GM12878 (cell line): ENCODE measurements around the gene GHITM. TPM values are rescaled to one million over a fixed set of nuclear protein-coding genes. Genes with fewer than 3 reads are reported as not detected.
"Not testable (repeated sequence)": the region's sequence is repeated elsewhere in the genome, so short reads cannot be mapped to it uniquely, and the experiment has no call there.

ENCODE experiments used
- ATAC-seq: fragments of 200-7000 bp; cut with Tn5 transposase; 3 replicates; pipeline ENCODE4 v1.9.1; 2020; ENCODE audit warnings: mild to moderate bottlenecking, moderate library complexity
- BruUV-seq: library from RNA; stranded (reverse); fragments of 400-500 nt; replicated peaks from 2 replicates; lab custom pipeline; 2021; lab: Mats Ljungman, UMichigan
- CTCF ChIA-PET: fragments of 300-600 bp; sonication (Branson Sonifier 250); formaldehyde crosslinking; extraction: SDS; loops from one replicate; lab custom pipeline; 2021; ENCODE audit warnings: inconsistent platforms; lab: Yijun Ruan, JAX
- POLR2A ChIA-PET: fragments of 350-600 bp; formaldehyde crosslinking; extraction: SDS; loops from one replicate; lab custom pipeline; 2021; ENCODE audit warnings: inconsistent platforms; lab: Charles Lee
- RAD21 ChIA-PET: fragments of 300-600 bp; sonication (Branson Sonifier 250); formaldehyde crosslinking; loops from one replicate; lab custom pipeline; 2023; ENCODE audit warnings: antibody characterized with exemption; ENCODE audit not compliant: unreplicated experiment; lab: Charles Lee
- SMC1A ChIA-PET: fragments of 300-600 bp; sonication (Branson Sonifier 250); formaldehyde crosslinking; loops from one replicate; lab custom pipeline; 2023; ENCODE audit not compliant: unreplicated experiment, uncharacterized antibody; lab: Charles Lee
- DNase-seq: peaks from one replicate; pipeline ENCODE4 v3.0.0-alpha.2; 2011; ENCODE audit warnings: low read depth, low spot score
- FAIRE-seq: peaks from 3 replicates; lab custom pipeline; 2011; peaks lifted over from hg19 to GRCh38; lab: Jason Lieb, UNC
- H2AFZ ChIP-seq: 2 replicates; pipeline ENCODE4 v1.6.0; 2011; ENCODE audit warnings: low read depth, low read length, control low read depth; ENCODE audit not compliant: control insufficient read depth
- H3K27ac ChIP-seq: 2 replicates; pipeline ENCODE4 v1.5.1; 2011; ENCODE audit warnings: control low read depth; ENCODE audit not compliant: control insufficient read depth, insufficient read depth
- H3K27me3 ChIP-seq, 2 experiments: replicated peaks in 1 of 2; 2 replicates each; pipeline versions ENCODE4 v1.6.0 to v1.6.1; 2011; ENCODE audit warnings: low read length in 1 of 2; ENCODE audit not compliant: control insufficient read depth in 2 of 2, insufficient read depth in 2 of 2
- H3K36me3 ChIP-seq, 2 experiments: 2 replicates each; pipeline ENCODE4 v1.5.1; 2011; ENCODE audit warnings: low read length in 1 of 2; ENCODE audit not compliant: control insufficient read depth in 2 of 2, insufficient read depth in 2 of 2
- H3K4me1 ChIP-seq: 2 replicates; pipeline ENCODE4 v1.6.1; 2011; ENCODE audit warnings: mild to moderate bottlenecking, low read length, moderate library complexity, mixed read lengths; ENCODE audit not compliant: control insufficient read depth, insufficient read depth
- H3K4me2 ChIP-seq: 2 replicates; pipeline ENCODE4 v1.6.0; 2011; ENCODE audit warnings: control low read depth; ENCODE audit not compliant: control insufficient read depth, insufficient read depth
- H3K4me3 ChIP-seq: fragments of 200-600 bp; sonication (generic); 2 replicates; pipeline ENCODE4 v1.5.1; 2016
- H3K79me2 ChIP-seq: 2 replicates; pipeline ENCODE4 v1.6.0; 2011; ENCODE audit warnings: low read length; ENCODE audit not compliant: control insufficient read depth, insufficient read depth
- H3K9ac ChIP-seq: 2 replicates; pipeline ENCODE4 v1.8.0; 2011; ENCODE audit warnings: low read length, control low read depth, mixed read lengths; ENCODE audit not compliant: control insufficient read depth, insufficient read depth
- H3K9me3 ChIP-seq: replicated peaks from 3 replicates; pipeline ENCODE4 v1.5.1; 2011; ENCODE audit warnings: mild to moderate bottlenecking, low read length; ENCODE audit not compliant: control insufficient read depth, insufficient read depth
- H4K20me1 ChIP-seq: 2 replicates; pipeline ENCODE4 v1.6.0; 2011; ENCODE audit not compliant: control insufficient read depth, insufficient read depth
- BHLHE40 ChIP-seq, 2 experiments: fragments of 450-650 bp in 1 of 2; IDR thresholded peaks; 2 replicates each; pipeline ENCODE4 v1.6.1; 2011 to 2017; ENCODE audit warnings: low read depth in 2 of 2, borderline replicate concordance in 1 of 2, improper control_type of control experiment in 1 of 2, low read length in 1 of 2, mild to moderate bottlenecking in 1 of 2
- CBX5 ChIP-seq: sonication (generic); IDR thresholded peaks from 2 replicates; pipeline ENCODE4 v1.6.1; 2016; ENCODE audit warnings: low read depth, moderate library complexity, mild to moderate bottlenecking, inconsistent platforms
- CREM ChIP-seq: IDR thresholded peaks from 2 replicates; pipeline ENCODE4 v1.6.1; 2014; ENCODE audit warnings: antibody characterized with exemption, low read depth
- IKZF2 ChIP-seq, 2 experiments: fragments of 450-650 bp; IDR thresholded peaks; 2 replicates each; pipeline ENCODE4 v1.6.1; 2017; ENCODE audit warnings: mild to moderate bottlenecking in 2 of 2, moderate library complexity in 2 of 2
- MEF2A ChIP-seq: IDR thresholded peaks from 2 replicates; pipeline ENCODE4 v1.6.1; 2011; ENCODE audit warnings: low read depth, mild to moderate bottlenecking, low read length, moderate library complexity; ENCODE audit not compliant: insufficient read depth
- MTA2 ChIP-seq: fragments of 450-650 bp; IDR thresholded peaks from 2 replicates; pipeline ENCODE4 v1.6.1; 2016; ENCODE audit warnings: low read depth, mild to moderate bottlenecking, moderate library complexity
- MTA3 ChIP-seq: IDR thresholded peaks from 2 replicates; pipeline ENCODE4 v1.6.1; 2012; ENCODE audit warnings: low read length, inconsistent platforms, borderline replicate concordance
- PML ChIP-seq: IDR thresholded peaks from 2 replicates; pipeline ENCODE4 v1.6.1; 2012; ENCODE audit warnings: low read length, inconsistent platforms
- POLR2AphosphoS5 ChIP-seq: IDR thresholded peaks from 2 replicates; pipeline ENCODE4 v1.6.1; 2011; ENCODE audit warnings: mild to moderate bottlenecking, low read length, inconsistent platforms
- POU2F2 ChIP-seq: IDR thresholded peaks from 3 replicates; pipeline ENCODE4 v1.6.1; 2011; ENCODE audit warnings: low read depth, mild to moderate bottlenecking, low read length, borderline replicate concordance
- SPI1 ChIP-seq: IDR thresholded peaks from 2 replicates; pipeline ENCODE4 v1.6.1; 2011; ENCODE audit warnings: low read depth, mild to moderate bottlenecking, low read length, moderate library complexity, borderline replicate concordance; ENCODE audit not compliant: insufficient read depth
- TARDBP ChIP-seq: IDR thresholded peaks from 2 replicates; pipeline ENCODE4 v1.6.1; 2016; ENCODE audit warnings: borderline replicate concordance
- YY1 ChIP-seq: IDR thresholded peaks from 2 replicates; pipeline ENCODE4 v1.6.1; 2011; ENCODE audit warnings: low read depth, mild to moderate bottlenecking, low read length
- ZBED1 ChIP-seq: IDR thresholded peaks from 2 replicates; pipeline ENCODE4 v1.6.1; 2016; ENCODE audit warnings: borderline replicate concordance
- WGBS: methylation state at CpG from one replicate; pipeline ENCODE4 v1.1.6; 2016; ENCODE audit warnings: low lambda C conversion rate; ENCODE audit not compliant: insufficient replicate concordance, insufficient coverage; ENCODE audit errors: missing lambda C conversion rate; 5-methylcytosine and 5-hydroxymethylcytosine counted together
- in situ Hi-C: fragments of 300-500 bp; cut with MboI; formaldehyde crosslinking; loops from 9 replicates; pipeline ENCODE4 v1.14.3; 2018; ENCODE audit warnings: mixed read lengths
- intact Hi-C: fragments of 100-400 bp; cut with micrococcal nuclease; formaldehyde crosslinking; loops from one replicate; pipeline ENCODE4 v1.14.2; 2022; ENCODE audit not compliant: unreplicated experiment
- polyA plus RNA-seq, 11 experiments: library from polyadenylated mRNA; depleted of rRNA in 4 of 11; unstranded in 6 of 11; stranded (reverse) in 5 of 11; fragments of >200 nt; fragmentation: Nextera tagmentation in 4 of 11; fragmentation: Illumina TruSeq in 1 of 11; extraction: Ambion mirVana in 4 of 11; extraction: Trizol in 1 of 11; gene quantifications; 1 replicate in 1 of 11; 2 replicates in 10 of 11; pipeline versions ENCODE4 v1.2.1 to v1.2.3, GENCODE V29; 2011 to 2016; ENCODE audit warnings: inconsistent platforms in 2 of 11, missing spikeins in 2 of 11, low read depth in 1 of 11
- total RNA-seq, 4 experiments: library from RNA; depleted of rRNA in 3 of 4; stranded (reverse); fragments of >200 nt in 3 of 4; fragmentation: Illumina TruSeq in 1 of 4; extraction: Trizol in 1 of 4; gene quantifications; 2 replicates each; pipeline versions ENCODE4 v1.2.1 to v1.2.3, GENCODE V29; 2013 to 2021
- TF ChIP-seq, protein P1 (sequence below): IDR thresholded peaks from 2 replicates; pipeline ENCODE4 v1.6.1; 2012; ENCODE audit warnings: low read length, inconsistent platforms
- TF ChIP-seq, protein P2 (sequence below): fragments of 450-650 bp; IDR thresholded peaks from 2 replicates; pipeline ENCODE4 v1.6.1; 2016; ENCODE audit warnings: mild to moderate bottlenecking
- TF ChIP-seq, protein P3 (sequence below): IDR thresholded peaks from 2 replicates; pipeline ENCODE4 v1.6.1; 2011; ENCODE audit warnings: mild to moderate bottlenecking, low read depth, low read length, moderate library complexity; ENCODE audit not compliant: insufficient replicate concordance

The GHITM gene
- total and polyA plus RNA-seq, 10 of the 15 experiments (the other 5 are each of a cell fraction or from before 2014, with no cell fraction given), result 120 to 501 (median 209) TPM

DNA sequence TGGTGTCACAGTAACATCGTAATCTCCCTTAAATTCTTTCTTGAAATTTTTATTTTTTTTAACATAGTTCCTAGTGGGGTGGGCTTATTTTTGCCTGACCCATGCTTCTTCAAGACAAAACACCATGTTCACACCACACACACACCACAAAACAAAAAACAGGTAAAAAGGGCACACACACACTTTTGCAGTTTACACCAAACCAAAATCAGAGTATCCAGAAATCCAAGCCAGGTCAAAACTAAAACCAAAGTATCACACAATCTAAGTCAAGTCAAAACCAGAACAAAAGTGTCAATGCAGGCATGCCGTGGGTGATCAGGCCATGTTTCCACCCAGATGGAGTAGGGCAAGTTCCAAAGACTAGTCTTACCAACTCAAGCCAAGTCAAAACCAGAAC is 31.9 kb downstream of the GHITM start (continued):
- TF ChIP-seq, protein P1, sequence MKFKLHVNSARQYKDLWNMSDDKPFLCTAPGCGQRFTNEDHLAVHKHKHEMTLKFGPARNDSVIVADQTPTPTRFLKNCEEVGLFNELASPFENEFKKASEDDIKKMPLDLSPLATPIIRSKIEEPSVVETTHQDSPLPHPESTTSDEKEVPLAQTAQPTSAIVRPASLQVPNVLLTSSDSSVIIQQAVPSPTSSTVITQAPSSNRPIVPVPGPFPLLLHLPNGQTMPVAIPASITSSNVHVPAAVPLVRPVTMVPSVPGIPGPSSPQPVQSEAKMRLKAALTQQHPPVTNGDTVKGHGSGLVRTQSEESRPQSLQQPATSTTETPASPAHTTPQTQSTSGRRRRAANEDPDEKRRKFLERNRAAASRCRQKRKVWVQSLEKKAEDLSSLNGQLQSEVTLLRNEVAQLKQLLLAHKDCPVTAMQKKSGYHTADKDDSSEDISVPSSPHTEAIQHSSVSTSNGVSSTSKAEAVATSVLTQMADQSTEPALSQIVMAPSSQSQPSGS, result 0 out of 2 replicates have a peak, but pooled peaks have one; percentile 15

DNA sequence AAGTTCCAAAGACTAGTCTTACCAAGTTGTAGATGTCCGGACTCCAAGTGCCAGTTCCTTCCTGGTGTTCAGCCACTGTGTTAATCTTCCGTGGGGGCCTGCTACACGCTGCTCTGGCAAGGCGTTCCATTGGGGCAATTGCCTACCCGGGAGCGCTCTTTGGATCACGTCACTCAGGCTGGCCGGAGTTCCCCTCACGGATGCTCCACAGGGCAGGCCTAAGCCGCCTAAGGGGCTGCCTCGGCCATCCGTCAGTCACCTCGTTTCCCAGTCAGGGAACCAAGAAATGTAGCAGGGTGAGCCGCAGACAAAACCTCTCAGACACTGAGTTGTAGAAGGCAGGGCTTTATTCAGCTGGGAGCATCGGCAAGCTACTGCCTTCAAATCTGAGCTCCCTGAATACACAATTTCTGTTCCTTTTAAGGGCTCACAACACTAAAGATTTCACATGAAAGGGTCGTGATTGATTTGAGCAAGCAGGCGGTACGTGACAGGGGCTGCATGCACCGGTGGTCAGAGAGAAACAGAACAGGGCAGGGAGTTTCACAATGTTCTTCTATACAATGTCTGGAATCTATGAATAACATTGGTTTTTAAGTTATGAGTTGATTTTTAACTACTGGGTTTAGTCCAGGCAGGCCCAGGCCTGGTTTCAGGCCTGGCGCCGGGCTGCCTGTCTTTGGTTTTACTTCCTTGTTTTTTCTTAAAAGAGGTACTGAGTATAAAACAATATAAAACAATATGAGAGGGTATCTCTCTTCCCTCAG is 32.6 kb downstream of the GHITM start:
- peak; percentile 47 for ATAC-seq
- H3K4me1 ChIP-seq, result peaks cover 25% of the 10 kb centered on the region
- H3K36me3 ChIP-seq, BruUV-seq, in situ Hi-C loops, H4K20me1 ChIP-seq, H3K9me3 ChIP-seq, H3K27me3 ChIP-seq, FAIRE-seq: not testable (repeated sequence)
- CTCF ChIA-PET, result interaction anchor here (1.5 to 6.4 kb wide), 3 partner anchors 23 to 33 kb away, joined by 3 to 35 read pairs (median 3); partner anchors contain the start of gene GHITM
- RAD21 ChIA-PET, result interaction anchor here (0.6 kb wide), 1 partner anchor 24 kb away, joined by 3 read pairs; no protein-coding TSS in a partner anchor
- H3K4me2 ChIP-seq, result peak overlapping the region; percentile 86
- H3K9ac ChIP-seq, result peak overlapping the region; percentile 93
- SMC1A ChIA-PET, result interaction anchor here (3.6 kb wide), 1 partner anchor 24 kb away, joined by 15 read pairs; no protein-coding TSS in a partner anchor
- 1% methylated on average over 20 of the region's 21 CpGs for WGBS
- H3K27ac ChIP-seq, result peak overlapping the region; percentile 98
- intact Hi-C loops, result loop anchor here (5.0 to 10.0 kb wide), 2 partner anchors 160 to 1247 kb away; no protein-coding TSS in a partner anchor
- H2AFZ ChIP-seq, result peak overlapping the region; percentile 59
- H3K4me3 ChIP-seq, result peak overlapping the region; percentile 70
- peaks cover 44% of the 10 kb centered on the region for H3K79me2 ChIP-seq
- peak; percentile 76 for DNase-seq
- POLR2A ChIA-PET, result interaction anchor here (0.7 kb wide), 1 partner anchor 33 kb away, joined by 3 read pairs; the partner anchor contains the start of gene GHITM
- TF ChIP-seq, protein P2, sequence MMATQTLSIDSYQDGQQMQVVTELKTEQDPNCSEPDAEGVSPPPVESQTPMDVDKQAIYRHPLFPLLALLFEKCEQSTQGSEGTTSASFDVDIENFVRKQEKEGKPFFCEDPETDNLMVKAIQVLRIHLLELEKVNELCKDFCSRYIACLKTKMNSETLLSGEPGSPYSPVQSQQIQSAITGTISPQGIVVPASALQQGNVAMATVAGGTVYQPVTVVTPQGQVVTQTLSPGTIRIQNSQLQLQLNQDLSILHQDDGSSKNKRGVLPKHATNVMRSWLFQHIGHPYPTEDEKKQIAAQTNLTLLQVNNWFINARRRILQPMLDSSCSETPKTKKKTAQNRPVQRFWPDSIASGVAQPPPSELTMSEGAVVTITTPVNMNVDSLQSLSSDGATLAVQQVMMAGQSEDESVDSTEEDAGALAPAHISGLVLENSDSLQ, result peak; percentile 92
- peak; percentile 44; the same call in 1 of the 2 replicates for TF ChIP-seq MEF2A
- TF ChIP-seq MTA3, result peak; percentile 31; the same call in 1 of the 2 replicates
- TF ChIP-seq POU2F2, result peak; percentile 34; the same call in 1 of the 3 replicates
- 0 out of 2 replicates have a peak, but pooled peaks have one; percentile 38 for TF ChIP-seq CBX5
- TF ChIP-seq, protein P3, sequence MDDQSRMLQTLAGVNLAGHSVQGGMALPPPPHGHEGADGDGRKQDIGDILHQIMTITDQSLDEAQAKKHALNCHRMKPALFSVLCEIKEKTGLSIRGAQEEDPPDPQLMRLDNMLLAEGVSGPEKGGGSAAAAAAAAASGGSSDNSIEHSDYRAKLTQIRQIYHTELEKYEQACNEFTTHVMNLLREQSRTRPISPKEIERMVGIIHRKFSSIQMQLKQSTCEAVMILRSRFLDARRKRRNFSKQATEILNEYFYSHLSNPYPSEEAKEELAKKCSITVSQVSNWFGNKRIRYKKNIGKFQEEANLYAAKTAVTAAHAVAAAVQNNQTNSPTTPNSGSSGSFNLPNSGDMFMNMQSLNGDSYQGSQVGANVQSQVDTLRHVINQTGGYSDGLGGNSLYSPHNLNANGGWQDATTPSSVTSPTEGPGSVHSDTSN, result peak; percentile 75
- TF ChIP-seq TARDBP, result peak; percentile 34; the same call in 1 of the 2 replicates
- TF ChIP-seq MTA2, result peak; percentile 56; the same call in 1 of the 2 replicates
- peak; percentile 69; the same call in 1 of the 2 replicates for TF ChIP-seq PML
- peak in 1 of 2 experiments; percentile 38; a peak in 1 of 4 replicates for TF ChIP-seq BHLHE40 (IDR thresholded peaks at IDR 0.05; ENCODE audit: borderline replicate concordance in 1 of 2, low read depth in 2 of 2, low read length in 1 of 2)
- peak; percentile 50; the same call in 1 of the 2 replicates for TF ChIP-seq CREM
- TF ChIP-seq ZBED1, result peak; percentile 69
- peak; percentile 82 for TF ChIP-seq POLR2AphosphoS5
- TF ChIP-seq IKZF2 (IDR thresholded peaks at IDR 0.05), result peak; percentile 58 to 62; a peak in 3 of 4 replicates
- TF ChIP-seq SPI1, result peak; percentile 18; the same call in 1 of the 2 replicates
- TF ChIP-seq YY1, result peak; percentile 39; the same call in 1 of the 2 replicates
